Stimulated activated memory B cell treated with anti-CD40 and anti-IgM and Interleukin-4, amounts not matched to agents 10 μg/mL and 1 μg/mL and 100 μg/mL, for 72 hours (primary cell): ENCODE measurements around the gene TULP1.

Experiments
- ATAC-seq: fragments of 150-1000 bp; cut with Tn5 transposase; 2 replicates; pipeline ENCODE4 v1.10.0; 2021
- H3K27ac Mint-ChIP-seq: one replicate; pipeline ENCODE4 v1.8.0; 2022; ENCODE audit warnings: mild to moderate bottlenecking, mixed read lengths
- H3K27me3 Mint-ChIP-seq: one replicate; pipeline ENCODE4 v1.8.0; 2022; ENCODE audit warnings: mixed read lengths
- H3K36me3 Mint-ChIP-seq: one replicate; pipeline ENCODE4 v1.8.0; 2022; ENCODE audit warnings: mixed read lengths
- H3K4me1 Mint-ChIP-seq: one replicate; pipeline ENCODE4 v1.8.0; 2022; ENCODE audit warnings: mixed read lengths
- H3K4me3 Mint-ChIP-seq: one replicate; pipeline ENCODE4 v1.8.0; 2022; ENCODE audit warnings: mild to moderate bottlenecking, moderate library complexity, mixed read lengths
- H3K9me3 Mint-ChIP-seq: one replicate; pipeline ENCODE4 v1.8.0; 2022; ENCODE audit warnings: mixed read lengths

TULP1 gene

GRCh38 chr6:35453236-35453635 is 59.5 kb downstream of the TULP1 start:
- Mint-ChIP-seq H3K36me3 (peaks cover 19% of the 10 kb centered on the region), H3K27ac (no peak overlapping the region), H3K9me3 (no peaks in the 10 kb centered on the region), H3K4me3 (peak overlapping the region; percentile 76), H3K27me3 (no peaks in the 10 kb centered on the region), H3K4me1 (peaks cover 45% of the 10 kb centered on the region)
- no peak for ATAC-seq

- Mint-ChIP-seq H3K27me3 (no peaks in the 10 kb centered on the region), H3K36me3 (peaks cover 13% of the 10 kb centered on the region), H3K9me3 (no peaks in the 10 kb centered on the region), H3K27ac (peak within 1 kb of the TSS; percentile 80), H3K4me3 (peak within 1 kb of the TSS; percentile 95), H3K4me1 (peaks cover 39% of the 10 kb centered on the region)
- ATAC-seq: peak; percentile 97
Measured at GRCh38 chr6:35452183-35453090, 60.3 kb downstream of the TULP1 start, which contains the start of gene FANCE. FANCE (plus strand) TSS chr6:35452338; CDS start chr6:35452546, 208 bp downstream.

DNA sequence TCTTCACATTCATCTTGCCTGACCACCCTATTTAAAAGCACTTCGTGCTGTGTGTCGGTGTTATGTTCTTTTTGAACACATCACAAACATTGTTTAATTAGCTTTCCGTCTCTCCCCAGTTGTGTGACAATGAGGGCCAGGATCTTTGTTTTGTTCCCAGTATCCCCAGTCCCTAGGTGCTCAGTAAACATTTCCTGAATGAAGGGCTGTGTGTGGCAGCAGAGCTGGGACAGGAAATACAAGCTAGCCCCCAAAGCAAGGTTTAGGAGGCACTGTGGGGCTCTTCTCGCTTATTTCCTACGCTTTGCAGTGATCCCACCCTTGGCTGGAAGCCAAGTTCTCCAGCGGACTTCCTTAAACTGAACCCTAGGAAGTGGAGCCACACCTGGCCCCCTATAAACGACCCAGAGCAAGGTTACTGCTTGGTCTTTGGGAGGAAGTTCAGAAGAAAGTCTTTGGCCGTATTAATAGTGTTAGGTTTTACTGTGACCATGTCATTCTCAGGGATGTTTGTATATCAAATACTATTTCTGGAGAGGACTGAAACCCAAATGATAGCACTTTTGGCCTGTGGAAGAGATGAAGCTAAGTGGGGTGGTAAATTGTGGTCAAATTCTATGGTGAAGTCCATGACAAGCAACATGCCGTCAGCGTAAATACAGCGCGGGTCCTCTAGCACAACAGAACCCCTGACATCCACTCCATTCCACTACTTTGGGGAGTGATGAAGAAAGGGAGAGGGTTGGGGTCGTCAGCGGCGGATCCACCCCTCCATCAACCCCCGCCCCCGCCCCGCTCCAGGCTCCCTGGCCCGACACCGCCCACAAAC is 61.1 kb downstream of the TULP1 start:
- Mint-ChIP-seq H3K36me3 (peaks cover 13% of the 10 kb centered on the region), H3K27me3 (no peaks in the 10 kb centered on the region), H3K27ac (peak overlapping the region; percentile 80), H3K4me1 (peaks cover 39% of the 10 kb centered on the region), H3K9me3 (no peaks in the 10 kb centered on the region), H3K4me3 (peak overlapping the region; percentile 95)
- ATAC-seq: no peak

DNA sequence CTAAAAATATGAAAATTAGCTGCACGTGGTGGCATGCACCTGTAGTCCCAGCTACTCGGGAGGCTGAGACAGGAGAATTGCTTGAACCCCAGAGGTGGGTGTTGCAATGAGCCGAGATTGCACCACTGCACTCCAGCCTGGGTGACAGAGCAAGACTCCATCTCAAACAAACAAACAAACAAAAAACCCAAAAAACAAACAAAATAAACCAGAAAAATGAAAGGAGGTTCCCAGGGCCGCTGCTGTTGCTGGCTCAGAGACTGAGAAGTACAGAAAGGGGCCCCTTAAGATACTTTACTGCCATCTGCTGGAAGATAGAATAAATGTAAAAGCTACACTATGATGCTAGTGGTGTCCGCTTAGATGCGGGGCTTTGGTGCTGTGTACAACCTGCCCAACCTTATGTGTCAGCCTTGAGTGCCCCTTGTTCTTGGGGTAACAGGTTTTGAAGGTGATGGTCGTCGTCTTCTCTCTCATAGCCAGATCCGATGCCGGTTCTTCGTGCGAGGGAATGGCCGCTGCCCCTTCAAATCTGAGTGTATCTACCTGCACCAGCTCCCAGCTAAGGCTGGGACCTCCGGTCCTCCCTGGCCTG is 63.3 kb downstream of the TULP1 start:
- Mint-ChIP-seq H3K27me3 (no peaks in the 10 kb centered on the region), H3K4me3 (peak overlapping the region; percentile 29), H3K27ac (no peak overlapping the region), H3K9me3 (no peaks in the 10 kb centered on the region), H3K36me3 (no peaks in the 10 kb centered on the region), H3K4me1 (peaks cover 30% of the 10 kb centered on the region)
- ATAC-seq: peak; percentile 69

GRCh38 chr6:35448191-35448590 is 64.5 kb downstream of the TULP1 start:
- Mint-ChIP-seq H3K9me3 (no peaks in the 10 kb centered on the region), H3K4me1 (peaks cover 21% of the 10 kb centered on the region), H3K4me3 (no peak overlapping the region), H3K27ac (no peak overlapping the region), H3K36me3 (no peaks in the 10 kb centered on the region), H3K27me3 (no peaks in the 10 kb centered on the region)
- ATAC-seq: no peak
